K562 (cell line): Measurements from ENCODE around the gene GNAL.

Experiments
- CSDE1 ChIP-seq, 2 experiments: fragments of 450-650 bp; IDR thresholded peaks; 2 replicates each; pipeline ENCODE4 v1.6.1; 2016; ENCODE audit warnings: mild to moderate bottlenecking in 1 of 2
- GABPA ChIP-seq: fragments of 200-800 bp; sonication (Bioruptor generic); conservative IDR thresholded peaks from 2 replicates; pipeline ENCODE4 v1.6.1; 2016; ENCODE audit warnings: low read depth, missing genetic modification characterization, missing compliant biosample characterization
- GTF2E2 ChIP-seq: fragments of 200-800 bp; sonication (Bioruptor generic); IDR thresholded peaks from 2 replicates; pipeline ENCODE4 v1.6.1; 2016; ENCODE audit warnings: missing genetic modification characterization, missing compliant biosample characterization
- POLR2AphosphoS5 ChIP-seq: IDR thresholded peaks from 2 replicates; pipeline ENCODE4 v1.6.1; 2011; ENCODE audit warnings: mild to moderate bottlenecking, low read depth, low read length, moderate library complexity; ENCODE audit not compliant: control insufficient read depth, insufficient read depth
- TEAD2 ChIP-seq: fragments of 450-650 bp; IDR thresholded peaks from 2 replicates; pipeline ENCODE4 v1.6.1; 2016; ENCODE audit warnings: missing genetic modification characterization, control low read depth, missing compliant biosample characterization
- ZSCAN29 ChIP-seq: fragments of 450-650 bp; IDR thresholded peaks from 2 replicates; pipeline ENCODE4 v1.6.1; 2017
- TF ChIP-seq, protein P1 (sequence below): fragments of 450-650 bp; formaldehyde crosslinking; IDR thresholded peaks from 2 replicates; pipeline ENCODE4 v1.4.0; 2022; ENCODE audit warnings: missing genetic modification characterization
- TF ChIP-seq, protein P2 (sequence below): fragments of 200-800 bp; sonication (Bioruptor generic); IDR thresholded peaks from 2 replicates; pipeline ENCODE4 v1.6.1; 2017; ENCODE audit warnings: missing genetic modification characterization, missing compliant biosample characterization

DNA sequence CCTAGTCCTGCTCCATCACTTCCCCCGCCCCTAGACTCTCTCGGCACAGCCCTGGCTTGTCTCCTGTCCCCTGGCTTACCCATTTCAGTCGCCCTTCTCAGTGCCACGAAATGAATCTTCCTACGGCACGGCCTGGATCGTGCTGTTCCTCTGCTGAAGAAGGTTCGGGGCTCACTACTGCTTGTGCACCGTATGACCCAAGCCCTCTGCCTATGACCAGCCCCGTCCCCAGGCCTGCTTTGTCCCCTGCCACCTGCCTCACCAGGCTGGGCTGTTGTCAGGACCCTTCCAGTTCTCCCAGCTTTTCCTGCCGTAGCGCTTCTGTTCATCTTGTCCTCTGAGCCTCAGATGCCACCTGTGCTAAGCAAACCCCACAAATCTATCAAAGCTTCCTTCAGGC, 176.0 kb downstream of the GNAL start:
- TF ChIP-seq GABPA (no peak), POLR2AphosphoS5 (no peak), GTF2E2 (tag) (no peak), TEAD2 (tag) (no peak), CSDE1 (IDR thresholded peaks at IDR 0.05) (no peak), ZSCAN29 (no peak)
- TF ChIP-seq, protein P1, sequence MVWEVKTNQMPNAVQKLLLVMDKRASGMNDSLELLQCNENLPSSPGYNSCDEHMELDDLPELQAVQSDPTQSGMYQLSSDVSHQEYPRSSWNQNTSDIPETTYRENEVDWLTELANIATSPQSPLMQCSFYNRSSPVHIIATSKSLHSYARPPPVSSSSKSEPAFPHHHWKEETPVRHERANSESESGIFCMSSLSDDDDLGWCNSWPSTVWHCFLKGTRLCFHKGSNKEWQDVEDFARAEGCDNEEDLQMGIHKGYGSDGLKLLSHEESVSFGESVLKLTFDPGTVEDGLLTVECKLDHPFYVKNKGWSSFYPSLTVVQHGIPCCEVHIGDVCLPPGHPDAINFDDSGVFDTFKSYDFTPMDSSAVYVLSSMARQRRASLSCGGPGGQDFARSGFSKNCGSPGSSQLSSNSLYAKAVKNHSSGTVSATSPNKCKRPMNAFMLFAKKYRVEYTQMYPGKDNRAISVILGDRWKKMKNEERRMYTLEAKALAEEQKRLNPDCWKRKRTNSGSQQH (CRISPR knock-in tag), result no peak
- TF ChIP-seq, protein P2, sequence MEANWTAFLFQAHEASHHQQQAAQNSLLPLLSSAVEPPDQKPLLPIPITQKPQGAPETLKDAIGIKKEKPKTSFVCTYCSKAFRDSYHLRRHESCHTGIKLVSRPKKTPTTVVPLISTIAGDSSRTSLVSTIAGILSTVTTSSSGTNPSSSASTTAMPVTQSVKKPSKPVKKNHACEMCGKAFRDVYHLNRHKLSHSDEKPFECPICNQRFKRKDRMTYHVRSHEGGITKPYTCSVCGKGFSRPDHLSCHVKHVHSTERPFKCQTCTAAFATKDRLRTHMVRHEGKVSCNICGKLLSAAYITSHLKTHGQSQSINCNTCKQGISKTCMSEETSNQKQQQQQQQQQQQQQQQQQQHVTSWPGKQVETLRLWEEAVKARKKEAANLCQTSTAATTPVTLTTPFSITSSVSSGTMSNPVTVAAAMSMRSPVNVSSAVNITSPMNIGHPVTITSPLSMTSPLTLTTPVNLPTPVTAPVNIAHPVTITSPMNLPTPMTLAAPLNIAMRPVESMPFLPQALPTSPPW (CRISPR knock-in tag), result no peak
